Measurements from ENCODE around the gene HERPUD1.
"Not testable (repeated sequence)": the region's sequence is repeated elsewhere in the genome, so short reads cannot be mapped to it uniquely, and the experiment has no call there.

HERPUD1 gene

GRCh38 chr16:56933828-56934598 is 2.1 kb downstream of the HERPUD1 start:
- DNase-seq (ENCODE audit: low read depth in 2 of 2, low spot score in 1 of 2) = no peak

GRCh38 chr16:56934599-56935145 is 2.7 kb downstream of the HERPUD1 start:
- DNase-seq (ENCODE audit: low read depth in 2 of 2, low spot score in 1 of 2) = not testable (repeated sequence)

GRCh38 chr16:56935201-56935600 is 3.3 kb downstream of the HERPUD1 start:
- DNase-seq (ENCODE audit: low read depth in 2 of 2, low spot score in 1 of 2) = no peak

- DNase-seq (ENCODE audit: low read depth in 2 of 2, low spot score in 1 of 2) = no peak
Observed at GRCh38 chr16:56936491-56936890, 4.5 kb downstream of the HERPUD1 start.

- DNase-seq (ENCODE audit: low read depth in 2 of 2, low spot score in 1 of 2) = no peak
Observed at GRCh38 chr16:56936950-56937349, 5.0 kb downstream of the HERPUD1 start.

- no peak for DNase-seq (ENCODE audit: low read depth in 2 of 2, low spot score in 1 of 2)
Observed at GRCh38 chr16:56938664-56939513, 6.9 kb downstream of the HERPUD1 start.

GRCh38 chr16:56939801-56940200 is 7.9 kb downstream of the HERPUD1 start:
- DNase-seq (ENCODE audit: low read depth in 2 of 2, low spot score in 1 of 2) = no peak

GRCh38 chr16:56941092-56941491 is 9.2 kb downstream of the HERPUD1 start:
- DNase-seq (ENCODE audit: low read depth in 2 of 2, low spot score in 1 of 2) = no peak

- DNase-seq (ENCODE audit: low read depth in 2 of 2, low spot score in 1 of 2) = no peak
Observed at GRCh38 chr16:56941856-56942331, 10.0 kb downstream of the HERPUD1 start.

GRCh38 chr16:56943761-56944375 is 11.9 kb downstream of the HERPUD1 start:
- DNase-seq (ENCODE audit: low read depth in 2 of 2, low spot score in 1 of 2) = no peak

GRCh38 chr16:56944954-56945839 is 13.3 kb downstream of the HERPUD1 start:
- no peak for DNase-seq (ENCODE audit: low read depth in 2 of 2, low spot score in 1 of 2)

GRCh38 chr16:56945847-56946527 is 14.0 kb downstream of the HERPUD1 start:
- DNase-seq (ENCODE audit: low read depth in 2 of 2, low spot score in 1 of 2) = no peak

- no peak for DNase-seq (ENCODE audit: low read depth in 2 of 2, low spot score in 1 of 2)
Observed at GRCh38 chr16:56946767-56947603, 15.0 kb downstream of the HERPUD1 start.

- DNase-seq (ENCODE audit: low read depth in 2 of 2, low spot score in 1 of 2) = no peak
Observed at GRCh38 chr16:56947604-56947995, 15.7 kb downstream of the HERPUD1 start.

- DNase-seq (ENCODE audit: low read depth in 2 of 2, low spot score in 1 of 2) = no peak
Observed at GRCh38 chr16:56948234-56948633, 16.3 kb downstream of the HERPUD1 start.

GRCh38 chr16:56950051-56950450 is 18.1 kb downstream of the HERPUD1 start:
- no peak for DNase-seq (ENCODE audit: low read depth in 2 of 2, low spot score in 1 of 2)

GRCh38 chr16:56950455-56950854 is 18.5 kb downstream of the HERPUD1 start:
- no peak for DNase-seq (ENCODE audit: low read depth in 2 of 2, low spot score in 1 of 2)

- DNase-seq (ENCODE audit: low read depth in 2 of 2, low spot score in 1 of 2) = no peak
Observed at GRCh38 chr16:56950881-56951771, 19.2 kb downstream of the HERPUD1 start.
